CD4-positive, alpha-beta T cell treated with Interleukin-6 for 4 hours (primary cell): ENCODE data around the gene HIC2.
"Not testable (repeated sequence)": the region's sequence is repeated elsewhere in the genome, so short reads cannot be mapped to it uniquely, and the experiment has no call there.

ENCODE experiments used
- DNase-seq: peaks from one replicate; pipeline ENCODE4 v3.0.0-alpha.2; 2020; ENCODE audit warnings: mixed read lengths

Gene HIC2

DNA sequence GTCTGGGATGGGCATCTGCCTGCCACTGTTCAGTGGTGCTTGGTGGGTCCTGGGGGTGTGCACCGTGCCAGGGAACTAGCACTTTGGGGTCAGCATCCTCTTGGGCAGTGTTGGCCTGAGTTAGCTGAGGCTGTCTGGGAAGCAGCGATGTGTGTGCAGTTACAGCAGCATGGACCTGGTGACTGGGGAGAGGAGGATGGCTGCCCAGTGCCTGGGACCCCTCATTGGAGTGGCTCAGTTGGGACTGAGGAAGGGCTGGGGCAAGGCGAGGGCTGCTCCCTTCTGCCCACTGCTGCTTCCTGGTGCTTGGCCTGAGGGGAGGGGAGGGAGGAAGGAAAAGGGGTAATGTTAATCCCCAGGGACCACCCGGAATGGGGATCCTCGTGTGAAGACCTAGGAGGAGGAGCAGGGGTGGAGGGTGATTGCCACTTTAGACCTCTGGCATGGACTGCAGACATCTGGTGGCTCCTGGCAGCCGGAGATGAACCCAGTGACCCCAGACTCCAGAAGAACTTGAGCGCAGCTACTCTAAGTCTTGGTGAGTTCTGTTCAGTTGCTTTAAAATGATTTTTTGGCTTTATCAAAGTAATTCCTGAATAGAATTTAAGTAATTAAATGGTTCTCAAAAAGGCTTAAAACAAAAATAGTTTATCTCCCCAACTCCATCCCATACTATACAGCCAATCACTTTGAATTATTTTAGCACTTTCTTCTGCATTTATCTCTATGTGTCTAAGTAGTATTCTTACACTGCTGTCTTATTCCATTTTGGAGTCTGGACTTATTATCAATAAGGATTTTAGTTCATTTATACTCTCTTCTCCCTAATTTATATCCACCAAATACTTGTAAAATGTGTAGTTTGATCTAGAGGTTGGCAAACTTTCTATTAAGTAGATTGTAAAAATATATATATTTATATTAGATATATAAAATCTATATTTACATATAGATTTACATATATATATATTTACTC, 34.7 kb downstream of the HIC2 start:
- DNase-seq = no peak

DNA sequence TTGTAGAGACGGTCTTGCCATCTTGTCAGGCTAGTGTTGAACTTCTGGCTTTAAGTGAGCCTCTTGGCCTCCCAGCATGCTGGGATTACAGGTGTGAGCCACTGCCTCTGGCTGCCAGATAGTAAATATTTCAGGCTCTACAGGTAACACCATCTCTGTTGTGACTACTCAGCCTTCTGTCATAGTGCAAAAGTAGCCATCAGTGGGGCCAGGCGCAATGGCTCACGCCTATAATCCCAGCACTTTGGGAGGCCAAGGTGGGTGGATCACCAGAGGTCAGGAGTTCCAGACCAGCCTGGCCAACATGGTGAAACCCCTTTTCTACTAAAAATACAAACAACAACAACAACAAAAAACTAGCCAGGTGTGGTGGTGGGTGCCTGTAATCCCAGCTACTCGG, 35.5 kb downstream of the HIC2 start:
- DNase-seq = not testable (repeated sequence)

- not testable (repeated sequence) for DNase-seq
Measured at GRCh38 chr22:21454998-21455333, 37.8 kb downstream of the HIC2 start.

DNA sequence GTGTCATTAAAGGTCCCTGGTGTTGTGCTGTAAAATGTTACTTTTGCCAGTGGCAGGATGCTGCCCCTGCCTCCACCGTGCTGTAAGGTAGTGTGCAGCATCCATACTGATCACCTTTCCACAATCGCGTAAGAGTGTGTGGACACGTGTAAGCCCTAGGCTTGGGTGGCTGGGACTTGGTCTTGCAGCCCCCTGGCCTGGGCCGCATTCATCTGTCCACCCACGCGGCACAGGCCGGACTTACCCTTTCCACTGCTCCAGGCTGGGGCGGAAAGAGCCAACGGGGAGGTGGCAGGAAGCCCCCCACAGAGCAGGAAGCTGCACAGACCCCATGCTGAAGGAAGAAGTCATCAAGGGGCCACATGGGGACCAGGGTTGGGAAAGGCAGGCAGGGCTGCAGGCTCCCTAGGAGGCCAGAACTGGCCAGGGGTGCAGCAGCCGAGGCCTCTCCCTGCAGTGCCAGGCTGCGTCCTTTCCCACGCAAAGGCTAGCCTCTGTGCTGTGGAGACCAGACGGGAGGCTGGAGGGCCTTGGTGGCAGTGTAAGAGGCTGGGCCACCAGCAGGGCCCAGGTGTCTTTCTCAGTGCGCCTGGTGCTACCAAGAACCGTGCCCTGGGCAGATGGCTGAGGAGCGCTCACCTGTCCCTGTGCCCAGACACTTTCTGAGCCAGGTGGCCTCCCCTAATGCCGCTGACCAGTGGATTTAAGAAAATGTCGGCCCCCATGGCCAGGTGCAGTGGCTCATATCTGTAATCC, 38.3 kb downstream of the HIC2 start:
- DNase-seq = no peak

- DNase-seq = no peak
Measured at GRCh38 chr22:21457023-21457787, 40.0 kb downstream of the HIC2 start.

DNA sequence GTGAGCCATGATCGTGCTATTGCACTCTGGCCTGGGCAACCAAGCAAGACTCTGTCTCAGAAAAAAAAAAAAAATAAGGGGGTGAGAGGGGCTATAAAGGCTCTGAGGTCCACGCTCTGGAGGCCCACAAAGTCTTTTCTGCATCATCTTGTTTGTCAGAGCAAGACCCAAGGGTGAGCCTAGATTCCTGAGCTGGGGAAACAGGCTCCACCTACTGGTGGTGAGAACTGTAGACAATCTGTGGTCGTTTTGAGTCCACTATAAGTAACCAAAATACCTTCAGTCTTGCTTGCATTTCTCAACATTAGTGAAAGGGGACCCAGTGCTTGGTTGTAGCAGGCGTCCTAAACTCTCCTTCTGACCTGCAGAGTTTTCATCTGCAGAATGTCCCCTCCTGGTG, 45.5 kb downstream of the HIC2 start:
- not testable (repeated sequence) for DNase-seq

DNA sequence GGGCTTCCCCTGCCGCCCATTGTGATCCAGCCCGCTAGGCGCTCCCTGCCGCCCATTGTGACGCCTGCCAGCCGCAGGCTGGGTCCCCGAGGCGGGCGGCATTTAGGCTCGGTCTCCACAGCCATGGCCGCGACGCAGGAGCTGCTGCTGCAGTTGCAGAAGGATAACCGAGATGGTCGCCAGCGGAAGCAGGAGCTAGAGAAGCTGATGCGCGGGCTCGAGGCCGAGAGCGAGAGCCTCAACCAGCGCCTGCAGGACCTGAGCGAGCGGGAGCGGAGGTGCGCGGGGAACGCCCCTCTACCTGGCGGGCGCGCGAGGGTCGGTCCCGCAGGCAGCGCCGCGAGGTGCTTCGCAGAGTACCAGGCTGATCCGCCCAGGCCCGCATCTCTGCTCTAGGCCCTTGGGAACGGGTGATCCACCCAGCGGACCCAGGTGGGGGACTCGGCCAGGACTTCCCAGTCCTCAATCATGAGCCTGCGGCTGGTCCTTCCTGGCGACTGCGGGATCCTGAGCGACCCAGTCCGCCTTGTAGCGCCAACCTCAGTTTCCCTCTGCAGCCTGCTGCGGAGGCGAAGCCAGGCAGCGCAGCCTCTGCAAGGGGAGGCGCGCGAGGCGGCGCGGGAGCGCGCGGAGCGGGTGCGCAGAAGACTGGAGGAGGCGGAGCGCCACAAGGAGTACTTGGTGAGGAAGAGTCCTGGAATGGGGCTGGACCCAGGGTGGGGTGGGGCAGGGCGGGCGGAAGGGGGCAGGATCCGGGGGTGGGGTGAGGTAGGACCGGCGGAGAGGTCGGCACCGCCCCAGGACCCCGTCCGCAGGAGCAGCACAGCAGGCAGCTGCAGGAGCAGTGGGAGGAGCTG, 50.4 kb downstream of the HIC2 start, which contains the start of gene TMEM191C:
TSS of gene TMEM191C (plus strand) at position 51 of the 857 bp plus-strand sequence. CDS start at position 124, 73 bp downstream.
- not testable (repeated sequence) for DNase-seq

- DNase-seq = peak; percentile 88
Measured at GRCh38 chr22:21468194-21469096, 51.3 kb downstream of the HIC2 start.

GRCh38 chr22:21469097-21469994, 52.2 kb downstream of the HIC2 start:
- not testable (repeated sequence) for DNase-seq

DNA sequence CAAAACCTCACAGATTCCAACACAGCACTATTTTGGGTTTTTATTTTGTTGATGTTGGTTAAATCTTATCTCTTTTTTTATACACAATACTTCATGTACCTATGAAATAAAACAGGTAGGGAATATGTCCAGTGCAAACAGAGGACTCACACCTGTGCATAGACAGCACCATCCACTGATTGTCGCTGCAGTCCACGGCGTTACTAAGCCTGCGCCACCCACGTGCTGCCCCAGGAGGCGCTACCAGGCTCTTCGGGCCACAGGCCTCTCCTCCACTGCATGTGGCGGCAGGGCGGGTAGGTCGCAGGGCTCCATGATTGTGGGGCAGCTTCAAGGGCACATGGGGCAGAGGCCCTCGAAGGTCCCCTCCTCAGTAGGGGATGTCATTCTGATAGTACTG, 55.8 kb downstream of the HIC2 start:
- DNase-seq = not testable (repeated sequence)

DNA sequence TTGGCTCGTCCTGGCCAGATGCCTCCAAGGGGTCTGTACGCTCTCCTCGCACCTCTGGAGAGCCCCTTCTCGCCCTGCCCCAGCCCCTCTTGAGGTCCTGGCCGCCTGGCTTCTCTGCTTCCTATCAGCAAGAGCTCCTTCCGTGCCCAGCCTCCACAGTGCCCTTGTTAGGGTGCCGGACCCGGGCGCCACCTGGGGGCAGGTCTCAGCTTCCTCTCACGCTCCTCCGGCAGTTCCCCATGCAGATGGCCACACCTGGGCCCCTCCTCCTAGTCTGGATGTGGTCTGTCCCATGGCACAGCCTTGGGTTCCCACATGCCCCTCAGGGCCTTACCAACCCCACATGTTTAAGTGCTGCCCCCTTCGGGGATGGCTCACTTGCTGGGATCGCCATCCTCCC, 56.5 kb downstream of the HIC2 start:
- not testable (repeated sequence) for DNase-seq

DNA sequence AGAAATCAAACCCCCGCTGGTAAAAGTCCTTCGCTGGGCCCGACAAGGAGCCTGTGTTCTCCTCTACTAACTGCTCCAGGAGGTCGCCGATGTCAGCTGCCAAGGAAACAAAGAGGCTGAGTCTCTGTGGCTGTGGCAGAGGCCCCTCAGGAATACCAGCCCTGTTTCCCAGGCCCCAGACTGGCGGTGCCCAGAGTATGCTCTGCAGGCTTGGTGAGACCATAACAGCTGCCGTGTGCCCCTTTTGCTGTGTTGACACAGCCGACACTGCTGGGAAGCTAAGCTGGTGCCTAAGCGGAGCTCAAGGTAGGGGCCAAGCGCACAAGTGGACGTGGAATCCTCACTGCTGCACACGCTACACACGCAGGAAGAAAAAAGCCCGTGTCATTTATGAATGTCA, 66.9 kb downstream of the HIC2 start:
- DNase-seq = not testable (repeated sequence)

GRCh38 chr22:21487723-21488122, 70.6 kb downstream of the HIC2 start:
- DNase-seq = not testable (repeated sequence)

GRCh38 chr22:21489149-21489680, 72.0 kb downstream of the HIC2 start:
- DNase-seq = not testable (repeated sequence)

GRCh38 chr22:21490556-21490955, 73.4 kb downstream of the HIC2 start:
- DNase-seq = not testable (repeated sequence)

DNA sequence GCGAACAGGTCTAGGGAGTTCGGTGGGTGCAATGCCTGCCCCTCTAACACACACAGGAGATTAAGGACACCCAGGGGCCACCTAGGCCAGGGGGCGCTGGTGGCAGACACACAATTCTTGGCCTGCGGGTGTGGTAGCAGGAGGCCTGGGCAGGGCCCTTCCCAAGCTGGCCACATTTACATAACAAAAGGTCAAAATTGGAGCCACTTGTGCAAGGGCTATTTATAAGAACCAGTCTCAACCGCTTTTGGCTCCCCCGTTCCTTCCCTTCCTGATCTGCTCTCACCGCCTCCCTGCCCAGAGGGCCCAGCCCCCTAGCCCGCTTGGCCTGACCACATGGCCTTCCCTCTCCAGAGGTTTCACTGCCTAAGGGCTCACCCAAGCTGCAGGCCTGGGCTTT, 75.1 kb downstream of the HIC2 start:
- DNase-seq = not testable (repeated sequence)

DNA sequence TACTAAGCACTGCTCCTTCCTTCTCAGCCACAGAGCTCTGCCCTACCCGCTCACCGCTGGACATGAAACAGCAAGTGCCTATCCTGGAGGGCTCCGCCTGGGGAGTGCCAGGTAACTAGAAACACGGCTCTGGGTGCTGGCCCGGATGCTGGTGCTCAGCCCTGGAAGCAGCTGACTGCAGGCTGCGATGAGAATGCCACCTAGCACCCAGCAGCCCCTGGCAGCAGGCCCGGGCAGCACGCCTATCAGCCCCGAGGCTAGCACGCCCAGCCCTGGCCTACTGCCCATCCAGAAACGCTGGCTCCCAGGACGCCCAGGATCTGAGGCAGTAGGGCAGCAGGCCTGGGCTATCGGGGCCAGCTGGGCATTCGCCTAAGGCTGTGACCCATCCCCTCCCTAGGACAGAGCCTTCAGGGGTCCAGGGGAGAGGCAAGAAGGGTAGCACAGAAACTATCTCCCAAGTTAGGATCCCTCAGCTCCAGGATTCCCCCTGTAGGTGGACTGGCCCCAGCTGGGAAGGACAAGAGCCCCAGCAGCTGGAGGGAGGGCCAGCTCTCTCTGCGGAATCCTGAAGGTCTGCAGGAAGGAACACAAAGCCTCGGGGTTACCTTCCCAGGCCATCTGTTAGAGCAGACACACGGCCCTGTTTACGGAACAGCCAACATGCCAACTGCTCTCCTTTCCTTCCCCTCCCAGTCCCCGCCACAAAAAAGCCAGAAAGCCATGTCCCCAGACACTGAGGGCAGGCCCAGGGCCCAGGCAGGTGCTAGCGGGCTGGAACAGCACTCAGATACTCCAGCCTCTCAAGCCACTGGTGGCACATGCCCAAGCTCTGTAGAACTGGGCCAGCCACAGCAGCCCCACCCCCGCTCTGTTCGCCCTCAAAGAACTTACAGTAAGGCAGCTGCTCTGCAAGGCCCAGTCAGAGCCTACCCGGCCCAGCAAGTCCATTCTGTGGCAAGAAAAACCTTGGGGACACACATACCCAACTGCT, 76.9 kb downstream of the HIC2 start:
- DNase-seq = not testable (repeated sequence)

DNA sequence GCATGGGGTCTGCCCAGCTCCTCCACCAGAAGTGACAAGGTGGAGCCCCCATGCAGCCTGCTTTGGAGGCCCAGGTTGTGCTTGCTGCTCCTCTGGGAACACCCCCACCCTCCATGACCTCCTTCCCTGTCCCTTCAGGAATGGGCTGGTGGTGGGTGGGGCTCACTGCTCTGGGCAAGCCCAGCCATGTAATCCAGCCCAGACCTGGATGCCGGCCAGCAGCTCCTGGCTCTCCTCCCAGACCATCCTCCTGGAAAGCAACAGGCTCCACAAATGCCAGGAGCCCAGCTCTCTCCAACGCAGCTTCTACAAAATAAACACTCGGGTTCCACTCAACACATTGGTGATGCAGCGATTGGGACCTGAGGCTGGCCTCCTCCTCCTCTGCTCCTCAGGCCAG, 80.8 kb downstream of the HIC2 start:
- not testable (repeated sequence) for DNase-seq
